Esophagus squamous epithelium (tissue), 4 donors: ENCODE results near the gene GPC6.

Source experiments
- CTCF ChIP-seq, 6 experiments: fragments of 450-650 bp in 4 of 6; fragments of 200-600 bp in 2 of 6; sonication (generic) in 2 of 6; IDR thresholded peaks; one replicate each; pipeline ENCODE4 v1.5.1; 2016 to 2019; ENCODE audit warnings: antibody characterized with exemption in 6 of 6, mild to moderate bottlenecking in 4 of 6, moderate library complexity in 4 of 6
- POLR2A ChIP-seq, 4 donors: fragments of 450-650 bp; IDR thresholded peaks; one replicate each; pipeline ENCODE4 v1.6.1; 2017; ENCODE audit warnings: antibody characterized with exemption in 4 of 4, mild to moderate bottlenecking in 4 of 4, moderate library complexity in 3 of 4

- TF ChIP-seq CTCF (IDR thresholded peaks at IDR 0.05) (no peak), POLR2A (IDR thresholded peaks at IDR 0.05) (no peak)
Measured at GRCh38 chr13:93473441-93474270, 247.0 kb downstream of the GPC6 start.
